Measurements from ENCODE around the gene HNF1A. TPM values are rescaled to one million over a fixed set of nuclear protein-coding genes. Genes with fewer than 3 reads are reported as not detected.

The HNF1A gene
- total and polyA plus RNA-seq, 9 of the 15 experiments (the other 6 are each of a cell fraction or from before 2014, with no cell fraction given) = not detected

- TF ChIP-seq CREB3 (tag; conservative IDR thresholded peaks at IDR 0.05; ENCODE audit: low read depth) = no peak
- no peak for TF ChIP-seq HDAC3 (IDR thresholded peaks at IDR 0.05; ENCODE audit: borderline replicate concordance, partially characterized antibody)
- TF ChIP-seq ZNF140 (CRISPR knock-in tag; IDR thresholded peaks at IDR 0.05) = no peak
- peak; percentile 37; the same call in 1 of the 2 replicates for TF ChIP-seq MTA1 (IDR thresholded peaks at IDR 0.05; ENCODE audit: borderline replicate concordance)
- TF ChIP-seq HEY1 (CRISPR knock-in tag; IDR thresholded peaks at IDR 0.05; ENCODE audit: borderline replicate concordance) = no peak
- no peak for TF ChIP-seq CBX1 (IDR thresholded peaks at IDR 0.05; ENCODE audit: low read depth)
- TF ChIP-seq NFYB (IDR thresholded peaks at IDR 0.05; ENCODE audit: extremely low read depth, insufficient read length) = no peak
- TF ChIP-seq, protein P1, sequence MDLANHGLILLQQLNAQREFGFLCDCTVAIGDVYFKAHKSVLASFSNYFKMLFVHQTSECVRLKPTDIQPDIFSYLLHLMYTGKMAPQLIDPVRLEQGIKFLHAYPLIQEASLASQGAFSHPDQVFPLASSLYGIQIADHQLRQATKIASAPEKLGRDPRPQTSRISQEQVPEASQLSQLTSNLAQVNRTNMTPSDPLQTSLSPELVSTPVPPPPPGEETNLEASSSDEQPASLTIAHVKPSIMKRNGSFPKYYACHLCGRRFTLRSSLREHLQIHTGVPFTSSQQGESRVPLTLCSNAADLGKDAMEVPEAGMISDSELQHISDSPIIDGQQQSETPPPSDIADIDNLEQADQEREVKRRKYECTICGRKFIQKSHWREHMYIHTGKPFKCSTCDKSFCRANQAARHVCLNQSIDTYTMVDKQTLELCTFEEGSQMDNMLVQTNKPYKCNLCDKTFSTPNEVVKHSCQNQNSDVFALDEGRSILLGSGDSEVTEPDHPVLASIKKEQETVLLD (IDR thresholded peaks at IDR 0.05) = no peak
- no peak for TF ChIP-seq HNRNPH1 (optimal IDR thresholded peaks at IDR 0.05; ENCODE audit: low read depth, low read length)
- TF ChIP-seq ZNF407 (IDR thresholded peaks at IDR 0.05; ENCODE audit: low read depth) = no peak
Measured at GRCh38 chr12:121026274-121027045, 48.1 kb downstream of the HNF1A start (continued).

All from K562 (cell line).